GM12891 (cell line): Measurements from ENCODE around the gene STAC2.

Experiments
- PAX5 ChIP-seq: IDR thresholded peaks from 2 replicates; pipeline ENCODE4 v1.6.1; 2011; ENCODE audit warnings: low read length, moderate library complexity, mild to moderate bottlenecking; ENCODE audit not compliant: insufficient read depth, severe bottlenecking
- POLR2AphosphoS5 ChIP-seq: IDR thresholded peaks from 2 replicates; pipeline ENCODE4 v1.6.1; 2011; ENCODE audit warnings: low read depth, low read length, control low read depth

DNA sequence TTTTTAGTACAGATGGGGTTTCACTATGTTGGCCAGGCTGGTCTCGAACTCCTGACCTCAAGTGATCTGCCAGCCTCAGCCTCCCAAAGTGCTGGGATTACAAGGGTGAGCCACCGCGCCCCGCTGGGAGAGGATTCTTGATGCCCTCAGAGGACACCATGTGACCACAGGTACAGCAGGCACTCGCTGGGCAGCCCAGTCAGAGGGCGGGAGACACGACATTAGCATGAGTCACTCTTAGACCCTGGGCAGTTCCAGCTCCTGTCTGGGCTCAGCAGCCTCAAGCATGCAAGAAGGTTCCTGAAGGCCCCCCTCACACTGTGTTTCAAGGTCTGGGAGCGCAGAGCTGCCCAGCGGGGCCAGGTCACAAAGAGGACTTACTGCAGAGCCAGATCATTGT lies 11.9 kb downstream of the STAC2 start:
- TF ChIP-seq POLR2AphosphoS5 (no peak), PAX5 (no peak)
